ENCODE measurements around the gene GHDC. TPM values are rescaled to one million over a fixed set of nuclear protein-coding genes. Genes with fewer than 3 reads are reported as not detected.
"Not testable (repeated sequence)": the region's sequence is repeated elsewhere in the genome, so short reads cannot be mapped to it uniquely, and the experiment has no call there.

Gene GHDC
- total RNA-seq, 1 donor from 2014 or later: 16.1 TPM

DNA sequence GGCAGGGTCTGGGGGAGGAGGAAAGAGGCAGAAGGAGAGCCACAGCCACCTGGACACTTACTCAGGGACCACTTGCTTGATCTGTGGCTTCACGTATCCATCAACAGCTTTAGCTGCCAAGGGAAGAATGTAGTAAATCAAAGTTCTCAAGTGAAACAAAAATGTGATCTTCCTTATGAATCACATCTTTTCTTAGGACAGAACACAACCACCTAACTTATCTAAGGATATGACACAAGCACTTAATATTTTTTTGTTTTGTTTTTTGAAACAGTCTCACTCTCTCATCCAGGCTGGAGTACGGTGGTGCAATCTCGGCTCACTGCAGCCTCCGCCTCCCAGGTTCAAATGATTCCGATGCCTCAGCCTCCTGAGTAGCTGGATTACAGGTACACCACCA is 8.4 kb upstream of the GHDC start:
- DNase-seq (ENCODE audit: low read depth): no peak

DNA sequence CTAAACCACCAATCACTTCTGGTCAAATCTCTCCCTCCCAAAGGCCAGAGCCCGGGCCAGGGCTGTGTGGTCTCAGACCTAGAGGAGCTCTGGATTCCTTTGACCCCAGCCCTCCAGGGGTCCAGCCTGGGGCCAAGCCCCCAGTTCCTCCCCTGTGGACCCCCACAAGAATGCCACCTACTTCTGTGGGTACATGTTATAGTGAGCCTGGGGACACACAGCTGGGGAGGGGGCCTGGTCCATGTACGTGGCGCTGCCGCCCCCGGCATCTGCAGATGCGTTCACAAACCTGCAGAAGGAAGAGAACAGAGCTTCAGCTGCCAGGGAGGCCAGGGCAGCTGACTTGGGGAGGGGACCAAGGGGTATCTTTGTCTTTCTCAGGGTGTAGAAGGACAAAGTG is 7.9 kb upstream of the GHDC start:
- no peak for DNase-seq (ENCODE audit: low read depth)

DNA sequence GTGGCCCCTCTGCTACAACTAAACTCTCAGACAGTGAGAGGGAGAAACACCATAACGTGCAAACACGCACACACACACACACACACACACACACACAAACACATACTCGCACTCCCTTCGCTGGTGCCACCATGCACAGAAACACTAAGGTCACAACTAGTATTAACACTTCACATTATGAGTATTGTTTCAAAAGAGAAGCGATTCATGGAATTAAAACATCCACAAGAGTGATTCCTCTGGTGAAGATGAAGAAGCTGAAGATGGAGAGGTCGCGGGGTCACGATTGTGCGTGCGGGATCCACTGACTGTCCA is 7.1 kb upstream of the GHDC start:
- no peak for DNase-seq (ENCODE audit: low read depth)

DNA sequence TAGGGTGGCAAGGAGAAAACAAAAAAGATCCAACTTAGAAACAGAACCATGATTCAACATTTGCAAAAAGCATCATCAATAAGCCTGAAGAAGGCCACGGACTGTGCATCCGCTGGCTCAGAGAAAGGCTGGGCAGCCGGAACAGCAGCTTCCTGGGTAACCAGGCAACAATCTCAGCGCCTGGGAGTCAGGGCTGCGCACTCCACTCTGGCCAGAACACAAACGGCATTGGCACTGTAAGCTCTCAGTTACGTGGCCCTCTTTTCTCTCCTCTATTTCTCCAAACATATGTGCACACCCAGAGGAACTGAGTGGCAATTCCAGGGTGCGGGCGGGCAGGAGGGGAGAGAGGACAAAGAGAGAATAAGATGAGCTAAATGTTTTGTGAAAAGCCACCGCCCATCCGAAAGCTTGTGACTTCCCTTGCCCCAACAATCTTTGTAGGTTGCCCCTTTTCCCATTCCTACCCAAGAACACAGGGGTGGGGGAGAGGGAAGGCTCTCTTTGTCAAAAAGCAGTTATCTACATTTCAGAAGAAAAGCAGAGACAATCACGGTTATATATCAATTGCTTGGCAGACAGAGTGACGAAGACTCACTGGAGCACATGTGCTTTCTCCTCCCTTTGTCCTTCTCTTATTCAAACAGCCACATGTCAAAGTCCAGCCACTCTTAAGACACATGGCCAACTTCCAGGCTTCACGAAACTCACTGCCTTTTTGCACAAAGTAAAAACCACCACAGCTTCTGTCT is 6.6 kb upstream of the GHDC start:
- no peak for DNase-seq (ENCODE audit: low read depth)

DNA sequence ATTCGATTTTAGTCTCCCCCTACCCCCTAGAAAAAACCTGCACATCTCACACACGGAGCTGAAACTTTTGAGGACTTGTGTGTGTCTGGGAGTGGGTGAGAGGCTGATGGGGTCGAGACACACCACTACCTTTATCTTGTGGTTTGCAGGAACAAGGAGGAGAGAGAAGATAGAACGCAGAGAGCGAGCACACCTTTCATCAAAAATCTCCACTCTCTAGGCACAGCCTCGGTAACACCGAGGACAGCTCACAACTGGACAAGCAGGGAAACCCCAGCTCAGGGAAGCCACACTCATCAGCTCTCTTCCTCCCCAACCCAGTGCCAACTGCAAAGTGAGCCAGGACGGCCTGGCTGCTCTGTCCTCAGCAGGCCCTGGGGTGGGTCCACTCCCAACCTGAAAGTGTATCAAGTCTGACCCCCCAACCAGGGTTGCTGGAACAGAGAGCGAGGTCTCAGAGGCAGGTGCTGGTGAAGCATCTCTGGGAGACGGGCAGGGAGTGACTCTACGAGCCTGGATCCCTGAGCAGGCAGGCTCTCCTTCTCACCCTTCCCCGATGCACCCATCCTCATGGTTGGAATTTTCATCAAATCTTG is 5.2 kb upstream of the GHDC start:
- no peak for DNase-seq (ENCODE audit: low read depth)

DNA sequence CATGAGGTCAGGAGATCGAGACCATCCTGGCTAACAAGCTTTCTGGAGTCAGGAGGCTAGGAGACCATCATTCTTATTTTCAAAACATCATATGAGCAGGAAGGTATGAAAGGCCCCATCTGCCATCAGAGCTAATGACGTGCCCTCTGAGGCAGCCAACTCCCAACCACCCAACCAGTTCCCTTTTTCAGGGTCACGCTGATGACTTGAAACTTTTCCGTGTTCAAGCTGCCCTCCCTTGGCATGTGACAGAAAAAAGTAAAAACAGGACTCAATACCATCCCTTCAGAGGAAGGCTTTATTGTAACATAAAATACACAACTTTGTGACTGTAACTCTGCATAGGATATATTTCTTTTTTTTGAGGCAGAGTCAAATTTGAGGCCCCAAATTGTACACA is 4.6 kb upstream of the GHDC start:
- no peak for DNase-seq (ENCODE audit: low read depth)

DNA sequence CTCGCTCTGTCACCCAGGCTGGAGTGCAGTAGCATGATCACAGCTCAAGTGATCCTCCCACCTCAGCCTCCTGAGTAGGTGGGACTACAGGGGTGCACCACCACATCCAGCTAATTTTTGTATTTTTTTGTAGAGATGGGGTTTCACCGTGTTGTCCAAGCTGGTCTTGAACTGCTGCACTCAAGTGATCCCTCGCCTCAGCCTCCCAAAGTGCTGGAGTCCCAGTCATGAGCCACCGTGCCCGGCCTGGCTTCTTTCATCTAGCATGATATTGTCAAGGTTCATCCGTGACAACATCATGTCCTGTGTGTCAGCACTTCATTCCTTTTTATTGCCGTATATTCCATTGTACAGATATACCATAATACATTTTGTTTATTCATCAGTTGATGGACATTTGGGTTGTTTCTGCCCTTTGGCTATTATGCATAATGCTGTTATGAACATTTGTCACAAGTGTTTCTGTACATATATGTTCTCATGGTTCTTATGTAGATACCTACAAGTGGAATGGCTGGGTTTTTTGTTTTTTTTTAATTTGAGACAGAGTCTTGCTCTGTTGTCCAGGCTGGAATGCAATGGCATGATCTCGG is 3.4 kb upstream of the GHDC start:
- DNase-seq (ENCODE audit: low read depth): no peak

DNA sequence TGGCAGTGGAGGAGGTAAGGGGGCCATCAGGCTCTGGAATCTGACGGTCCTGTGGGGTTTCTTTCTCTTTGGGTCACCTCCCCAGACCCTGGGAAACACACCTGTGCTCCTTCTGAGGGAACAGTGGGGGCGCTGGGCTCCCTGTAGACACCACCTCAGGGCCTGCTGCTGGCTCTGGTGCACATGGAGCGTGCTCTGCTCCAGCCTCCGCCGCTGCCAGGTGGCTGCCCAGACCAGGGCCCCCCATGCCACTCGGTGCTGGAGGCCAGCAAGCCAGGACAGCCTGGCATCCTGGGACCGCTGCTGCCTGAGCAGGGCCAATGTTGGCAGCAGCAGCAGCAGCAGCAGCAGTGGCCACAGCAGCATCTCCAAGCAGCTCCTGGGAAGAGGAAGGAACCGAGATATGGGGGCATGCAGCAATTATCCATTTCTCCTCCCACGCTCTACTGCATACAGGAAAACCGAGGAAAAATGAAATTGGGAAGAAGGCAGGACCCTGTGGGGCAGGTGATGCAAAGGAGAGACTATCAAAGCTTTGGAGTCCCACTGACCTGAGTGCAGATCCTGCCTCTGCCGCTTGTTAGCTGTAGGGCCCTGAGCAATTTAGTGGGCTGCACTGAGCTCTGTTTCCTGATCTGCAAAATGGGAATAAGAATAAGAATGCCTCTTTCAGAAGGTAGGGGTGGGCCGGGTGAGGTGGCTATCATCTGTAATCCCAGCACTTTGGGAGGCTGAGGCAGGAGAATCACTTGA is 902 bp downstream of the GHDC start:
- DNase-seq (ENCODE audit: low read depth): no peak

DNA sequence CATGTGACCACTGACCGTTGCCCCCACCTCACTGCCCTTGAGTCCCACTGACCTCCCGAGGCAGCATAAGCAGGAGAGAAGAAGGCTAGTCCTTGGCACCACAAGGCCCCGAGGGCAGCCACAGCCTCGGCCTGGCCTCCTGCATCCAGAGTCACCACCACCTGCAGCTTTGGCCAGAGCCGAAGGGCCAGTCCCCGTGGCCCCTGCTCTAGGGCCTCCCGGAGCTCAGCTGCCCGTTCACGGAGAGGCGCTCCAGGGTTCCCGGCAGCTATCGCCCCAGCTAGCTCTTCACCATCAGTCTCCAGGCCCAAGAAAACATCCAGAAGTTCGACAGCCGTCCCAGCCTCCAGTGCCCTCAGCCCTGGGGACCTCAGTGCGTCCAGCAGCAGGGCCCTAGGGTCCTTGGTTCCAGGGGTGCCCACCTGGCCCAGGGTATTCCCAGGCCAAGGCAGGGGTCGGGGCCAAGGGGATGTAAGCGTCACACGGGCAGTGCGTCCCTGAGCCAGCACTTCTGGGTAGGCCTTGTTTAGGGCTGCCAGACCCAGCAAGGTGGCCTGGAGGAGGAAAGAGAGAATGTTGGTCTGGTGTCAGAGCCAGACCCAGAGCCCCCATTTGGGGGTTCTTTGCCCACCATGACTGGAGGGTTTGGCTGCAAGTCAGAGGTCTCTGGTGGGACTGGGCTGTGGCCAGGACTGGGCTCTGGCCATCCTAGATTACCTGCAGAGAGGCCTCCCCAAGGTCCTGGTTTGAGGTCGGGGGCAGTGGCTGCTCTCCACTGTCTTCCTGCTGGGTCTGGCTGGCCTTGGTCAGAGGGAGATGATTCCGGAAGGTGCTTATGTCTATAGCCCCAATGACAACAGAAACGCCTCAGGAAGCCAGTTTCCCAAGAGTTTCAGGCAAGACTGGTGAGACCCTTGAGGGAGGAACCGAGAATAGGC is 1.8 kb downstream of the GHDC start:
- DNase-seq (ENCODE audit: low read depth): no peak

DNA sequence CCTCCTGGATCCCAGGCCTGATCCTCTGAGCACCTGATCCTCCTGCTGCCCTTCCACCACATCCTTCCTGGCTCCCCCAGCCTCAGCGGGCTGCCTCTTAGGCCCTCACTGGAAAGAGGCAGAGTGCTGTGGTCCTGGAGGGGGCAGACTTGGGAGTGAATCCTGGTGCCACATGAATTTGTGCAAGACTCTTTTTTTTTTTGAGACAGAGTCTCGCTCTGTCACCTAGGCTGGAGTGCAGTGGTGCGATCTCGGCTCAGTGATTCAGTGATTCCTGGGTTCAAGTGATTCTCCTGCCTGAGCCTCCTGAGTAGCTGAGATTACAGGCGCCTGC is 3.1 kb downstream of the GHDC start:
- DNase-seq (ENCODE audit: low read depth): no peak

DNA sequence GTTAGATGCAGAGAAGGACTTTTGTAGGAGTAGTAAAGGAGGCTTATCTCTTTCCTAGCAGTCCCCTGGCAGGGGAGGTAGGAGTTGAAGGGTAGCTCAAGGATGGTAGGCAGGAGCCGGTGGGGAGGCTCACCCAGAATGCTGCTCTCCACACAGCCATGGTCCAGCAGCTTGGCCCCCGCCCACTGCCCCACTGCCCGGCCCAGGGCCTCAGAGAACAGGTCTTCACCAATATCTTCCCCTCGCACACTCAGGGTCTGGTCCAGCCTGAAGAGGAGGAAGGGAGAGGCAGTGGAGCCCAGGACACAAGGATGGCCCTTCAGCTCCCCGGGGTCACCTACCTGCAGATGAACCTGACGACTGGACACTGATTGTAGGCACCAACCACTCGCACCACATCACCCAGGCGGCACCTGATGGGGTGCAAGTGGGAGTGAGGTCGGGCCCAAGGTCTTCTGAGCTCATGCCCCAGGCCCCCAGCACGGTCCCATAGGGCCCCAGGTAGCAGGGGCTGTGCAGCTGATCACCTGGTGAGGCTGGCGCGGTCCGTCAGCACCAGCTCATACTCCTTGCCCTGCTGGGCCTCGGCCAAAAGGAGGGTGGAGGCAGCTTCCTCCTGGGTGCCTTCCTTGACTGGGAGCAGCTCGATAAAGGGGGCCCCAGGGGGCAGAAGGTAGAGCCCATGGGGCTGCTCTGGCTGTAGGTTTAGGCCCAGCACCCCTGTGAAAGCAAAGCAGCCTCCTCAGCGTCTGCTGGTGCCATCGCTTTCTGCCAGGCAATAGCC is 3.6 kb downstream of the GHDC start:
- DNase-seq (ENCODE audit: low read depth): no peak

DNA sequence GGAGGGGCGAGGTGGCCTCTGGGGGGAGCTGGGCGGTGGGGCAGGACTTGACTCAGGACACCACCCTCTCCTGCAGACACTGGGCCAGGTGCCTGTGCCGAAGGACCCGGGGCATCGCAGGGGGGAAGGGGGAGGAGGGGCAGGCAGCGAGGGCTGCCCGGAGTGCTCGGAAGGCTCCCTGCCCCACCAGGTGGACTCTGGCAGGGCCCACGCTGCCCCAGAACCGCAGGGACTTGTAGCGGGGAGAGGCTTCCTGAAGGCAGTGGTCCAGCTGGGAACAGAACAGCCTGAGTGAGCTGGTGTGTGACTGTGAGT is 4.7 kb downstream of the GHDC start:
- DNase-seq (ENCODE audit: low read depth): no peak

DNA sequence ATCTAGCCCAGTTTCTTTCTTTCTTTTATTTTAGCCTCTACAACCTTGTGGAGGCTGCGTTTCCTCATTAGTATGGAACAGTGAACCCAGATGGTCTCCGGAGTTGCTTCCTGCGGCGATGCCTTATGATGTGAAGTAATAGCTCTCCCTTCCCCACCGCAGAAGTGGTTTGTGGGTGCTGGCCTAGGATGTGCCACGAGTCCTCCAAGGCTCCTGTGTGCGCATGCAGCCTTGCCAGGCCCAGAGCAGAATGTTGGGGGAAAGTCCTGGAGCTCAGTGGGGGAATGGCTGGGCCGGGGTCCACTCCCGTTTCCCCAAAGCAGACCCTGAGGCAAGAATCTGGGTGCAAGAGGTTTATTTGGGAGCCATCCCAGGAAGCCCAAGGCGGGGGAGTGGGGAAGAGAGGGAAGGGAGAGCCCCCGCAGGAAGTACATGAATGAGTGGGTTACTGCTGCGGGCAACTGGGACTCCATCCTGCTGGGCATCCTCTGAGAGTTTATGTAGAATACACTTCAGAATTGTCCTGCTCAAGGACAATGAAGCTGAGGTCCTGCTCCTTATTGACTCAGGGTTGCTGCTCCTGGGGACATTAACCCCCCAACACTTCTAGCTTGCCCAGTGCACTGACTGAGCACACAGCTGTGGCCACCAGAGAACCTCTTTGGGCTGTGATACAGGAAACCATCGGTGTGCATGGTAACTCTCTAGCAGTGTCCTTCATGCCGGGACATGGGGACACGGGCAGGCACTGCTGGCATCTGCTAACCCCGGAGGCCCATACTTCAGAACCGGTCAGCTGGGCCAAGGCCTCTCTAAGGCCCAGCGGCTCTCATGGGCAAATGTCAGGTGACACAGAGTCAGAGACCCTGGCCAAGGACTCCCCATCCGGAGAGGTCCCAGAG is 5.3 kb downstream of the GHDC start:
- DNase-seq (ENCODE audit: low read depth): no peak

DNA sequence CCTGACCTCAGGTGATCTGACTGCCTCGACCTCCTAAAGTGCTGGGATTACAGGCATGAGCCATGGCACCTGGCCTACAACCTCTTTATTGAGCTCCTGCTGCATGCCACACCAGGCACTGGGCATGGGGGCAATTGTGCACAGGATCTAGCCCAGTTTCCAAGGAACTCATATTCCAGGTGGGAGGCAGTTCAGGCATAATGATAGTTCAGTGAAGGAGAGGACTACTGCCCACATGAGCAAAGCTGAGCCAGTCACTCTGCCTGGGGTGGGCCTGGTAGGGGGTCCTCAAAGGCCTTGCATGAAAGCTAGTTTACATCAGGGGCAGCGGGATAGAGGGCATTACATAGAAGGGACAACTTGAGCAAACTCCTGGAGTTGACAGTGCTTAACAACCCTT is 6.5 kb downstream of the GHDC start:
- DNase-seq (ENCODE audit: low read depth): no peak

DNA sequence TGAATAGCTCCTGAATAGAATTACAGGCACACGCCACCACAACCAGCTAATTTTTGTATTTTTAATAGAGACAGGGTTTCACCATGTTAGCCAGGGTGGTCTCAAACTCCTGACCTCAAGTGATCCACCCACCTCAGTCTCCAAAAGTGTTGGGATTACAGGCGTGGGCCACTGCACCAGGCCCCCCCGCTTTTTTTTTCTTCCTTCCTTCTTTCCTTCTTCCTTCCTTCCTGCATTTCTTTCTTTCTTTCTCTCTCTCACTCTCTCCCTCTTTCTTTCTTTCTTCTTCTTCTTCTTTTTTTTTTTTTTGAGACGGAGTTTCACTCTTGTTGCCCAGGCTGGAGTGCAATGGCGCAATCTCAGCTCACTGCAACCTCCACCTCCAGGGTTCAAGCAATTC is 8.1 kb downstream of the GHDC start:
- DNase-seq (ENCODE audit: low read depth): not testable (repeated sequence)

DNA sequence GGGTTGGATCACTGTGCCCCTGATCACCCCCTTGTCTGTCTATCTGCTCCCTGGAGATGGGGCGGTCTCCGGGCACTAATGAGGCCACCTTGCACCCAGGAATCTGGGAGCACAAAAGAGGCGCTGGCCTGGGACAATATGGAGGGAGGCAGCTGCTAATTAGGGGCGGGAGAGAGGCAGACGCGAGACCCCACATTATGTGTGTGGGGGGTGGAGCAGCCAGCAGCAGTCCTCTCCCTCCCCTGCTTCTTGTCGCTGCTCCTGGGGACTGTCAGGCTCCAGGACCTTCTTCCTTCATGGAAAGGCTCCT is 8.7 kb downstream of the GHDC start:
- no peak for DNase-seq (ENCODE audit: low read depth)

DNA sequence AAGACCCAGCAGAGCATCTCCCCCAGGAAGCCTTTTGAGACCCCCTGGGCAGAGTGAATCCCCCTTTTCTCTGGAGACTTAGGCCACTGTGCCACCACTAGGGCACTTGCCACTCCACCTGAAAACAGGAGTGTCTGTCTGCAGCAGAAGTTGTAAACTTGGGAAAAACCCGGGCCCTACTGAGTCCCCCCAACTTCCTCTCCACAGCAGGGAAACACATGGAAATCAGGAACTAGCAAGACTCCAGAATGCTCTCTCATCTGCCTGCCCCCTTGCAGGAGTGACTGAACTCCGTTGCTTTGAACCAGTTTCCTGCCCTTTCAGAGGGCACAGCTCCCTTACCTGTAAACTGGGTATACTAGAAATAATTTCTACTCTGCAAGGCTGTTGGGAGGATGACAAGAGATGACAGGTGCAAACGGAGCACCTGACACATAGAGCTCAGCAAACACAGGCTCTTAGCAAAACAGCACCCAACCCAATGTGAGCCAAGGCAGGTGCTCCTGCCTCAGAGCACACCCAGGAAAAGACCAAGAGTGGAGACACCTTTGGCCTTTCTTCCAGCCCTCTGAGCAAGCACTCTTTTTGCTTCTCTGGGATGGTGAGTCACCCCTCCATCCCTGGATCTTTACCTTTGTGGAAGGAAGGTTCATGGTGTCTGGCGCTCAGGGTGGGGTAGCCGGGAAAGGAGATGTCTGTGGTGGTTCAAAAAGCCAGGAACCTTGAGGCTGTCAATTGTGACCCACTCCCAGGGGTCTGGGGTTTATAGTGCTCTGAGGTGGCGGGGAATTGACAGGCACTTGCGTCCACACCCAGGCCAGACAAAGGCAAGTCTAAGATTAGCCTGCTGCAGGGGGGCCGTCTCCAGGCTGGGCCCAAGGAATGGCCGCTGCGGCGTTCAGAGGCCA is 9.3 kb downstream of the GHDC start, which contains the start of gene HCRT:
TSS of gene HCRT (minus strand) at position 740 of the 908 bp plus-strand sequence. CDS start at position 653, 87 bp downstream.
- no peak for DNase-seq (ENCODE audit: low read depth)

All from myocyte (in vitro differentiated cells).